Activated naive CD8-positive, alpha-beta T cell treated with anti-CD3 and anti-CD28 coated beads, Interleukin-2, amount 50 U/mL, for 24 hours (primary cell): Measurements from ENCODE around the gene PTCHD1.

ENCODE experiments used
- ATAC-seq: fragments of 150-1000 bp; cut with Tn5 transposase; one replicate; pipeline ENCODE4 v1.10.0; 2021
- DNase-seq: peaks from one replicate; pipeline ENCODE4 v3.0.0; 2021
- H3K27ac Mint-ChIP-seq: one replicate; pipeline ENCODE4 v1.8.0; 2021; ENCODE audit warnings: mild to moderate bottlenecking, mixed read lengths
- H3K27me3 Mint-ChIP-seq: one replicate; pipeline ENCODE4 v1.8.0; 2021; ENCODE audit warnings: mixed read lengths
- H3K36me3 Mint-ChIP-seq: one replicate; pipeline ENCODE4 v1.8.0; 2021; ENCODE audit warnings: low read depth, mixed read lengths
- H3K4me1 Mint-ChIP-seq: one replicate; pipeline ENCODE4 v1.8.0; 2021; ENCODE audit warnings: mixed read lengths
- H3K4me3 Mint-ChIP-seq: one replicate; pipeline ENCODE4 v1.8.0; 2021; ENCODE audit warnings: mild to moderate bottlenecking, moderate library complexity, mixed read lengths
- H3K9me3 Mint-ChIP-seq: one replicate; pipeline ENCODE4 v1.8.0; 2021; ENCODE audit warnings: mixed read lengths

PTCHD1 gene

GRCh38 chrX:23334848-23335599 lies at the start of gene PTCHD1:
TSS of gene PTCHD1 (plus strand) at chrX:23334849. CDS start at chrX:23334876, 27 bp downstream.
- DNase-seq (no peak), ATAC-seq (no peak)
- H3K4me1 Mint-ChIP-seq: peaks cover 7% of the 10 kb centered on the region
- peaks cover 41% of the 10 kb centered on the region for H3K27me3 Mint-ChIP-seq
- H3K27ac Mint-ChIP-seq: no peak within 1 kb of the TSS
- no peaks in the 10 kb centered on the region for H3K9me3 Mint-ChIP-seq
- H3K4me3 Mint-ChIP-seq: no peak within 1 kb of the TSS
- H3K36me3 Mint-ChIP-seq: no peaks in the 10 kb centered on the region

DNA sequence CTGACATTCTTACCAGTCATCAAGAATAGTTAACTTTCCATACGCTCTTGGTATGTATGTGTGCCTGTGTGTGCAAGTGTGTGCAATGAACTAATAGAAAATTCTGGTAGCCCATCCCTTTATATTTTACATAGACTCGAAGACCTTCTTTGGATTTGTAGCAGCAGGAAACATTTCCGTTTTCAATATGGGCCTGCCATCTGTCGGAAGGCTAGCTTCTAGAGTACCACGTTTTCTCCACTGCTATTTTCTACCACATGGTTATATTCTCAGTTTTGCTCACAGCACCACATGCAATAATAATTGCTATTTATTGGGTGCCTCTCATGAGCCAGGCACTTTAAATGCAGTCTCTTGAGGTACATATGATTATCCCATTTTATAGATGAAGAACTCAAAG lies 47.9 kb upstream of the PTCHD1 start:
- Mint-ChIP-seq H3K27ac (no peak overlapping the region), H3K4me3 (no peak overlapping the region), H3K9me3 (no peaks in the 10 kb centered on the region), H3K27me3 (no peaks in the 10 kb centered on the region), H3K36me3 (no peaks in the 10 kb centered on the region), H3K4me1 (no peaks in the 10 kb centered on the region)
- no peak for DNase-seq
- no peak for ATAC-seq

GRCh38 chrX:23287191-23287725 lies 47.4 kb upstream of the PTCHD1 start:
- Mint-ChIP-seq H3K9me3 (no peaks in the 10 kb centered on the region), H3K27ac (no peak overlapping the region)

DNA sequence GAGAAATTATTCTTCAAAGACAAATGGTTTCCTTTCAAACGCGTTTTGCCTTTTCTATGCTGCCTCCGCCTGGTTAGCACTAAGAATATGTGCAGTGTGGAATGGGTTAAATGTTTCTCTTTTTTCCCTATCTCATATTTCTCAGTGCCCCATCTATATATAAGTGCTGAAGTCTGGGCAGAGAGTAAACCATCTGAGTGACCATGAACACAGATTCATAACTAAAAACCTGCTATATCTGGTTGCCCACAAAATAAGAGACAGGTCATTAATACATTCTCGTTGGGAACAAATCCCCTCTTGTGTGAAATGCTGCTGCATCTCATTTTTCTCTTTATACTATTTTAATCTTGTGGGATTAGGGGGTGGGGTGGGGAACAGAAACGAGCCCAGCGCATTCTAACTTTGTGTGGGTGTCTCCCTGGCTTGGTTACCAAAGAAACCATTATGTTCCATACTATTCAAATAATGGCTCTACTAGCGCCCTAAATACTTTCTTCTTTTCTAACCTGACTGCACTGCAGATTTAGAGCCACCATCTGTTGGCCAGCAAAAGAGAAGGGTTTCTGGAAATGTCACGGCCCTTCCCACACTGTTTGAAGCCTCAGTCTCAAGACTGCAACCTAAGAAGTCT lies 42.2 kb upstream of the PTCHD1 start:
- DNase-seq: no peak
- Mint-ChIP-seq H3K27ac (no peak overlapping the region), H3K36me3 (no peaks in the 10 kb centered on the region), H3K27me3 (no peaks in the 10 kb centered on the region), H3K9me3 (no peaks in the 10 kb centered on the region), H3K4me3 (no peak overlapping the region), H3K4me1 (no peaks in the 10 kb centered on the region)
- ATAC-seq: no peak

More at GRCh38 chrX:23287191-23287725, 47.4 kb upstream of the PTCHD1 start:
- Mint-ChIP-seq H3K36me3 (no peaks in the 10 kb centered on the region), H3K4me3 (no peak overlapping the region), H3K4me1 (no peaks in the 10 kb centered on the region), H3K27me3 (no peaks in the 10 kb centered on the region)
- ATAC-seq (no peak), DNase-seq (no peak)

- Mint-ChIP-seq H3K36me3 (no peaks in the 10 kb centered on the region), H3K4me3 (no peak overlapping the region), H3K9me3 (no peaks in the 10 kb centered on the region), H3K4me1 (no peaks in the 10 kb centered on the region), H3K27me3 (no peaks in the 10 kb centered on the region), H3K27ac (no peak overlapping the region)
- ATAC-seq (no peak), DNase-seq (no peak)
Measured at GRCh38 chrX:23292988-23293651, 41.5 kb upstream of the PTCHD1 start.

- Mint-ChIP-seq H3K36me3 (no peaks in the 10 kb centered on the region), H3K27me3 (no peaks in the 10 kb centered on the region), H3K27ac (no peak overlapping the region), H3K9me3 (no peaks in the 10 kb centered on the region), H3K4me1 (no peaks in the 10 kb centered on the region), H3K4me3 (no peak overlapping the region)
- no peak for DNase-seq
- ATAC-seq: no peak
Measured at GRCh38 chrX:23304881-23305280, 29.8 kb upstream of the PTCHD1 start.

GRCh38 chrX:23311731-23312130 lies 22.9 kb upstream of the PTCHD1 start:
- DNase-seq: no peak
- Mint-ChIP-seq H3K27ac (no peak overlapping the region), H3K4me1 (no peaks in the 10 kb centered on the region), H3K36me3 (no peaks in the 10 kb centered on the region), H3K9me3 (no peaks in the 10 kb centered on the region), H3K27me3 (no peaks in the 10 kb centered on the region), H3K4me3 (no peak overlapping the region)
- no peak for ATAC-seq

- Mint-ChIP-seq H3K36me3 (no peaks in the 10 kb centered on the region), H3K4me3 (no peak overlapping the region), H3K27me3 (no peaks in the 10 kb centered on the region), H3K4me1 (no peaks in the 10 kb centered on the region), H3K27ac (no peak overlapping the region), H3K9me3 (no peaks in the 10 kb centered on the region)
- ATAC-seq (no peak), DNase-seq (no peak)
Measured at GRCh38 chrX:23312136-23312535, 22.5 kb upstream of the PTCHD1 start.

- DNase-seq: peak; percentile 40
- H3K27ac Mint-ChIP-seq: no peak overlapping the region
- no peak overlapping the region for H3K4me3 Mint-ChIP-seq
- peaks cover 2% of the 10 kb centered on the region for H3K27me3 Mint-ChIP-seq
- no peaks in the 10 kb centered on the region for H3K36me3 Mint-ChIP-seq
- H3K4me1 Mint-ChIP-seq: no peaks in the 10 kb centered on the region
- H3K9me3 Mint-ChIP-seq: no peaks in the 10 kb centered on the region
- ATAC-seq: no peak
Measured at GRCh38 chrX:23317799-23318724, 16.6 kb upstream of the PTCHD1 start.

DNA sequence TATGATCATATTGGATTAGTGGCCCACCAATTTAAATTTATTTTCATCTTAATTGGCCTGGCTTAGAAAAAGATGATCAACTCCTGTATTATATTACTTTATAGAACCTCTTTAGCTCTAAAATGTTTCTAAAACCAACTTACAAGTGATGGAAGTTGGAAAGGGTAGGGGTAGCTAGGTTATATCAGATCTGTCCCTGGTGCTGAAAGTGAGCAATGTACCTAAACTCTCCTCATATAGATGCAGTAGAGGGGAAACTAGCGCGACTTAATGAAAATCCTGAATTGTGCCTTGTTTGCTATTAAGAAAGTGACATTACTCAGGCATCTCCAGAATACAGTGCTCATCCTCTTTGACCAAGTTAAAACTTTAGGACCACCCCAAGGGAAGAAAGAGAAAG lies 7.5 kb upstream of the PTCHD1 start:
- H3K4me3 Mint-ChIP-seq: no peak overlapping the region
- no peak overlapping the region for H3K27ac Mint-ChIP-seq
- peaks cover 9% of the 10 kb centered on the region for H3K27me3 Mint-ChIP-seq
- peaks cover under 1% of the 10 kb centered on the region for H3K4me1 Mint-ChIP-seq
- no peaks in the 10 kb centered on the region for H3K9me3 Mint-ChIP-seq
- no peaks in the 10 kb centered on the region for H3K36me3 Mint-ChIP-seq
- no peak for DNase-seq
- ATAC-seq: no peak

GRCh38 chrX:23331701-23332100 lies 2.9 kb upstream of the PTCHD1 start:
- Mint-ChIP-seq H3K4me1 (peaks cover 7% of the 10 kb centered on the region), H3K27me3 (peaks cover 39% of the 10 kb centered on the region), H3K36me3 (no peaks in the 10 kb centered on the region), H3K9me3 (no peaks in the 10 kb centered on the region), H3K27ac (no peak overlapping the region), H3K4me3 (no peak overlapping the region)
- ATAC-seq (no peak), DNase-seq (no peak)

- no peak overlapping the region for H3K27ac Mint-ChIP-seq
- H3K36me3 Mint-ChIP-seq: no peaks in the 10 kb centered on the region
- H3K4me1 Mint-ChIP-seq: peaks cover 7% of the 10 kb centered on the region
- ATAC-seq (no peak), DNase-seq (no peak)
- no peaks in the 10 kb centered on the region for H3K9me3 Mint-ChIP-seq
- peaks cover 42% of the 10 kb centered on the region for H3K27me3 Mint-ChIP-seq
- no peak overlapping the region for H3K4me3 Mint-ChIP-seq
Measured at GRCh38 chrX:23332101-23332887, 2.4 kb upstream of the PTCHD1 start.

- peaks cover 42% of the 10 kb centered on the region for H3K27me3 Mint-ChIP-seq
- DNase-seq: no peak
- no peak overlapping the region for H3K27ac Mint-ChIP-seq
- no peaks in the 10 kb centered on the region for H3K36me3 Mint-ChIP-seq
- H3K4me3 Mint-ChIP-seq: no peak overlapping the region
- peaks cover 7% of the 10 kb centered on the region for H3K4me1 Mint-ChIP-seq
- ATAC-seq: no peak
- H3K9me3 Mint-ChIP-seq: no peaks in the 10 kb centered on the region
Measured at GRCh38 chrX:23332888-23333821, 1.5 kb upstream of the PTCHD1 start.
